B cell (primary cell): ENCODE results near the gene FUCA1. TPM values are rescaled to one million over a fixed set of nuclear protein-coding genes. Genes with fewer than 3 reads are reported as not detected.
"Not testable (repeated sequence)": the region's sequence is repeated elsewhere in the genome, so short reads cannot be mapped to it uniquely, and the experiment has no call there.

Source experiments
- ATAC-seq: fragments of 200-7000 bp; cut with Tn5 transposase; one replicate; pipeline ENCODE4 v1.10.0; 2021; ENCODE audit warnings: low read depth, mild to moderate bottlenecking, moderate number of reproducible peaks, moderate library complexity
- CTCF ChIA-PET: fragments of 350-600 bp; sonication (Branson Sonifier 250); formaldehyde crosslinking; loops from one replicate; lab custom pipeline; 2021; ENCODE audit warnings: antibody characterized with exemption, inconsistent platforms; lab: Charles Lee
- POLR2A ChIA-PET: fragments of 350-600 bp; sonication (Branson Sonifier 250); formaldehyde crosslinking; loops from one replicate; lab custom pipeline; 2021; ENCODE audit warnings: antibody characterized with exemption; lab: Charles Lee
- DNase-seq: peaks from one replicate; pipeline ENCODE4 v3.0.0; 2013
- H2AFZ ChIP-seq: 2 replicates; pipeline ENCODE4 v1.6.1; 2012; ENCODE audit warnings: mild to moderate bottlenecking, low read depth, low read length; ENCODE audit not compliant: insufficient read depth, poor library complexity, severe bottlenecking
- H3K27ac ChIP-seq, 2 donors: 1 replicate in 1 of 2; 2 replicates in 1 of 2; pipeline ENCODE4 v1.5.1; 2012 to 2013; ENCODE audit warnings: low read length in 2 of 2, mild to moderate bottlenecking in 2 of 2, moderate library complexity in 1 of 2
- H3K27me3 ChIP-seq, 4 experiments: fragments of 200-600 bp in 1 of 4; sonication (generic) in 1 of 4; replicated peaks in 1 of 4; 1 replicate in 2 of 4; 2 replicates in 2 of 4; pipeline versions ENCODE4 v1.6.1 to v1.7.0; 2013 to 2016; ENCODE audit warnings: low read length in 3 of 4, mild to moderate bottlenecking in 2 of 4, mixed read lengths in 1 of 4, moderate library complexity in 1 of 4; ENCODE audit not compliant: insufficient read depth in 4 of 4, control insufficient read depth in 3 of 4; ENCODE audit errors: control extremely low read depth in 1 of 4
- H3K36me3 ChIP-seq, 2 experiments: replicated peaks in 1 of 2; 1 replicate in 1 of 2; 2 replicates in 1 of 2; pipeline versions ENCODE4 v1.6.1 to v1.7.1; 2013; ENCODE audit warnings: low read length in 1 of 2; ENCODE audit not compliant: insufficient read depth in 2 of 2, control insufficient read depth in 1 of 2; ENCODE audit errors: control extremely low read depth in 1 of 2, extremely low read depth in 1 of 2
- H3K4me1 ChIP-seq, 2 donors: fragments of 200-600 bp in 1 of 2; sonication (generic) in 1 of 2; 1 replicate in 1 of 2; 2 replicates in 1 of 2; pipeline versions ENCODE4 v1.5.1 to v1.6.1; 2013 to 2017; ENCODE audit warnings: low read length in 2 of 2; ENCODE audit not compliant: control insufficient read depth in 2 of 2, insufficient read depth in 2 of 2
- H3K4me2 ChIP-seq: replicated peaks from 2 replicates; pipeline ENCODE3; 2012; ENCODE audit warnings: mild to moderate bottlenecking, low read depth, low read length; ENCODE audit not compliant: poor library complexity, severe bottlenecking
- H3K4me3 ChIP-seq, 5 experiments: fragments of 200-600 bp in 1 of 5; sonication (generic) in 1 of 5; 1 replicate in 3 of 5; 2 replicates in 2 of 5; pipeline versions ENCODE4 v1.5.1 to v1.7.0; 2011 to 2016; ENCODE audit warnings: low read length in 4 of 5, mild to moderate bottlenecking in 4 of 5, low read depth in 2 of 5, control low read depth in 1 of 5, moderate library complexity in 1 of 5; ENCODE audit not compliant: insufficient read depth in 1 of 5; ENCODE audit errors: control extremely low read depth in 1 of 5, extremely low read depth in 1 of 5
- H3K79me2 ChIP-seq: fragments of 200-600 bp; sonication (generic); one replicate; pipeline ENCODE4 v1.6.0; 2016; ENCODE audit warnings: low read length; ENCODE audit not compliant: control insufficient read depth, insufficient read depth
- H3K9ac ChIP-seq: fragments of 200-600 bp; sonication (generic); 2 replicates; pipeline ENCODE4 v1.6.1; 2017; ENCODE audit warnings: mild to moderate bottlenecking, low read length, moderate library complexity
- H3K9me3 ChIP-seq, 3 donors: one replicate each; pipeline versions ENCODE4 v1.6.1 to v1.7.1; 2013; ENCODE audit warnings: low read length in 2 of 3; ENCODE audit not compliant: control insufficient read depth in 2 of 3, insufficient read depth in 1 of 3; ENCODE audit errors: control extremely low read depth in 1 of 3
- H4K20me1 ChIP-seq: 2 replicates; pipeline ENCODE4 v1.6.0; 2012; ENCODE audit warnings: mild to moderate bottlenecking, low read length; ENCODE audit not compliant: insufficient read depth, control insufficient read depth, poor library complexity, severe bottlenecking
- H3K27ac Mint-ChIP-seq: one replicate; pipeline ENCODE4 v1.8.0; 2021; ENCODE audit warnings: mixed read lengths
- H3K27me3 Mint-ChIP-seq: one replicate; pipeline ENCODE4 v1.8.0; 2021; ENCODE audit warnings: mixed read lengths
- H3K4me1 Mint-ChIP-seq: one replicate; pipeline ENCODE4 v1.8.0; 2021; ENCODE audit warnings: mixed read lengths
- H3K4me3 Mint-ChIP-seq: one replicate; pipeline ENCODE4 v1.8.0; 2021; ENCODE audit warnings: mixed read lengths
- H3K9me3 Mint-ChIP-seq: one replicate; pipeline ENCODE4 v1.8.0; 2022; ENCODE audit warnings: mixed read lengths; ENCODE audit not compliant: insufficient read depth
- EZH2 ChIP-seq: IDR thresholded peaks from 2 replicates; pipeline ENCODE4 v1.6.1; 2012; ENCODE audit warnings: borderline replicate concordance, low read depth, mild to moderate bottlenecking, moderate library complexity, low read length; ENCODE audit not compliant: insufficient read depth, poor library complexity, severe bottlenecking
- whole genome bisulfite sequencing: methylation state at CpG from one replicate; pipeline ENCODE4 v1.1.5; 2013; ENCODE audit warnings: missing lambda C conversion rate; ENCODE audit not compliant: insufficient coverage; 5-methylcytosine and 5-hydroxymethylcytosine counted together
- intact Hi-C: fragments of 100-400 bp; cut with micrococcal nuclease; formaldehyde crosslinking; loops from one replicate; pipeline ENCODE4 v1.10.0; 2022
- polyA plus RNA-seq: library from polyadenylated mRNA; depleted of rRNA; stranded (reverse); fragments of >200 nt; gene quantifications from 2 replicates; pipeline ENCODE4 v1.2.3, GENCODE V29; 2012
- total RNA-seq, 2 donors: library from RNA; stranded (reverse); fragments of 120-200 nt in 1 of 2; gene quantifications; 1 replicate in 1 of 2; 2 replicates in 1 of 2; pipeline versions ENCODE4 v1.2.3 to v1.2.4, GENCODE V29; 2013 to 2022
- TF ChIP-seq, protein P1 (sequence below): fragments of 200-600 bp; IDR thresholded peaks from one replicate; pipeline ENCODE4 v1.8.0; 2022; ENCODE audit warnings: antibody characterized with exemption, mild to moderate bottlenecking

Gene FUCA1
- total and polyA plus RNA-seq, 2 donors (not counting 1 experiment from before 2014, with no cell fraction given) = 8.0 to 19.3 TPM

DNA sequence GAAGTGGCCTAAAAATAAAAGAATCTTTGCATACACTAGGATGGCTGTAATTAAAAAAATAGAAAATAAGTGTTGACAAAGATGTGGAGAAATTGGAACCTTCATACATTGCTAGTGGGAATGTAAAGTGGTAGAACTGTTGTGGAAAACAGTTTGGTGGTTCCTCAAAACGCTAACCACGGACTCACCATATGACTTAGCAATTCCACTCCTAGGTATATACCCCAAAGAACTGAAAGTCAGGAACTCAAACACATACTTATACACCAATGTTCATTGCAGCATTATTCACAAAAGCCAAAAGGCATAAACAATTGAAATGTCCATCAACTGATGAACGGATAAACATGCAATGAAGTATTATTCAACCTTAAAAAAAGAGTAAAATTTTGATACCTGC lies 32.1 kb downstream of the FUCA1 start:
- ChIA-PET CTCF (no interaction called here), POLR2A (interaction anchor here (0.7 kb wide), 1 partner anchor 29 kb away, joined by 5 read pairs; no protein-coding TSS in a partner anchor)
- ATAC-seq (no peak), DNase-seq (no peak)
- Histone ChIP-seq H3K4me2 (no peak overlapping the region), H3K27me3 (no peaks in the 10 kb centered on the region), H3K36me3 (no peaks in the 10 kb centered on the region), H2AFZ (no peak overlapping the region), H3K9me3 (no peaks in the 10 kb centered on the region), H3K79me2 (no peaks in the 10 kb centered on the region), H4K20me1 (no peaks in the 10 kb centered on the region), H3K27ac (no peak overlapping the region), H3K9ac (no peak overlapping the region), H3K4me3 (no peak overlapping the region), H3K4me1 (peaks cover 6 to 7% of the 10 kb centered on the region in 2 donors)
- H3K4me1 Mint-ChIP-seq = peaks cover 11% of the 10 kb centered on the region
- no peaks in the 10 kb centered on the region for H3K27me3 Mint-ChIP-seq
- intact Hi-C loops = no loop called here
- H3K27ac Mint-ChIP-seq = no peak overlapping the region
- no peaks in the 10 kb centered on the region for H3K9me3 Mint-ChIP-seq
- no peak for TF ChIP-seq EZH2
- TF ChIP-seq, protein P1, sequence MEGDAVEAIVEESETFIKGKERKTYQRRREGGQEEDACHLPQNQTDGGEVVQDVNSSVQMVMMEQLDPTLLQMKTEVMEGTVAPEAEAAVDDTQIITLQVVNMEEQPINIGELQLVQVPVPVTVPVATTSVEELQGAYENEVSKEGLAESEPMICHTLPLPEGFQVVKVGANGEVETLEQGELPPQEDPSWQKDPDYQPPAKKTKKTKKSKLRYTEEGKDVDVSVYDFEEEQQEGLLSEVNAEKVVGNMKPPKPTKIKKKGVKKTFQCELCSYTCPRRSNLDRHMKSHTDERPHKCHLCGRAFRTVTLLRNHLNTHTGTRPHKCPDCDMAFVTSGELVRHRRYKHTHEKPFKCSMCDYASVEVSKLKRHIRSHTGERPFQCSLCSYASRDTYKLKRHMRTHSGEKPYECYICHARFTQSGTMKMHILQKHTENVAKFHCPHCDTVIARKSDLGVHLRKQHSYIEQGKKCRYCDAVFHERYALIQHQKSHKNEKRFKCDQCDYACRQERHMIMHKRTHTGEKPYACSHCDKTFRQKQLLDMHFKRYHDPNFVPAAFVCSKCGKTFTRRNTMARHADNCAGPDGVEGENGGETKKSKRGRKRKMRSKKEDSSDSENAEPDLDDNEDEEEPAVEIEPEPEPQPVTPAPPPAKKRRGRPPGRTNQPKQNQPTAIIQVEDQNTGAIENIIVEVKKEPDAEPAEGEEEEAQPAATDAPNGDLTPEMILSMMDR = no peak
- no CpG with 5 or more reads among the region's 3 CpGs for WGBS
- H3K4me3 Mint-ChIP-seq = no peak overlapping the region

DNA sequence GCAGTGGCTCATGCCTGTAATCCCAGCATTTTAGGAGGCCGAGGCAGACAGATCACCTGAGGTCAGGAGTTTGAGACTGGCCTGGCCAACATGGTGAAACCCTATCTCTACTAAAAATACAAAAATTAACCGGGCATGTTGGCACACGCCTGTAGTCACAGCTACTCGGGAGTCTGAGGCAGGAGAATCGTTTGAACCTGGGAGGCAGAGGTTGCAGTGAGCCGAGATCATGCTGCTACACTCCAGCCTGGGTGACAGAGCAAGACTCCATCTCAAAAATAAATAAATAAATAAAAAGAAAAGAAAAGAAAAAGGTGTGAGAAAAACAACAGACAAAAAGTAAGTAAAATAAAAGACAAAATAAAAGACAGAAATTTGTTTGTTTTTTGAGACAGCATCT lies 33.9 kb downstream of the FUCA1 start:
- H3K9me3 Mint-ChIP-seq, H4K20me1 ChIP-seq, DNase-seq, H3K79me2 ChIP-seq, H3K27me3 ChIP-seq, H2AFZ ChIP-seq, H3K9ac ChIP-seq, H3K4me3 ChIP-seq, ATAC-seq, H3K27ac Mint-ChIP-seq, H3K4me1 ChIP-seq, intact Hi-C loops, H3K4me3 Mint-ChIP-seq, H3K36me3 ChIP-seq, H3K9me3 ChIP-seq, H3K27me3 Mint-ChIP-seq, H3K27ac ChIP-seq, H3K4me2 ChIP-seq: not testable (repeated sequence)
- H3K4me1 Mint-ChIP-seq = peaks cover 11% of the 10 kb centered on the region
- WGBS = 89% methylated on average over 3 of the region's 6 CpGs
- POLR2A ChIA-PET = interaction anchor here (0.8 kb wide), 1 partner anchor 9 kb away, joined by 3 read pairs; the partner anchor contains the start of gene HMGCL
- CTCF ChIA-PET = interaction anchor here (0.9 kb wide), 1 partner anchor 23 kb away, joined by 4 read pairs; no protein-coding TSS in a partner anchor
